ENCODE measurements around the gene ISCA1.

The ISCA1 gene

GRCh38 chr9:86272221-86272620 lies 10.1 kb downstream of the ISCA1 start:
- Histone ChIP-seq H3K36me3 (ENCODE audit: control insufficient read depth, insufficient read depth, low read length) (peaks cover 28% of the 10 kb centered on the region), H3K27ac (ENCODE audit: insufficient read depth, low read length, poor library complexity, severe bottlenecking) (no peak overlapping the region), H3K9me3 (ENCODE audit: control insufficient read depth, low read length) (no peaks in the 10 kb centered on the region), H3K4me3 (ENCODE audit: insufficient read depth, low read depth, low read length, poor library complexity, severe bottlenecking) (no peak overlapping the region), H3K4me1 (ENCODE audit: control insufficient read depth, insufficient read depth, low read length, poor library complexity, severe bottlenecking) (no peaks in the 10 kb centered on the region), H3K27me3 (replicated peaks; ENCODE audit: control insufficient read depth, insufficient read depth, low read length, poor library complexity, severe bottlenecking) (no peaks in the 10 kb centered on the region)
- no peak for DNase-seq

- Histone ChIP-seq H3K27me3 (replicated peaks; ENCODE audit: control insufficient read depth, insufficient read depth, low read length, poor library complexity, severe bottlenecking) (no peaks in the 10 kb centered on the region), H3K4me1 (ENCODE audit: control insufficient read depth, insufficient read depth, low read length, poor library complexity, severe bottlenecking) (no peaks in the 10 kb centered on the region), H3K27ac (ENCODE audit: insufficient read depth, low read length, poor library complexity, severe bottlenecking) (no peak overlapping the region), H3K4me3 (ENCODE audit: insufficient read depth, low read depth, low read length, poor library complexity, severe bottlenecking) (no peak overlapping the region), H3K9me3 (ENCODE audit: control insufficient read depth, low read length) (no peaks in the 10 kb centered on the region), H3K36me3 (ENCODE audit: control insufficient read depth, insufficient read depth, low read length) (peaks cover 8% of the 10 kb centered on the region)
- DNase-seq = no peak
These were observed 18.5 kb downstream of the ISCA1 start for GRCh38 chr9:86263876-86264275.

- Histone ChIP-seq H3K4me3 (ENCODE audit: insufficient read depth, low read depth, low read length, poor library complexity, severe bottlenecking) (no peak overlapping the region), H3K9me3 (ENCODE audit: control insufficient read depth, low read length) (no peaks in the 10 kb centered on the region), H3K27ac (ENCODE audit: insufficient read depth, low read length, poor library complexity, severe bottlenecking) (no peak overlapping the region), H3K36me3 (ENCODE audit: control insufficient read depth, insufficient read depth, low read length) (peaks cover 8% of the 10 kb centered on the region), H3K27me3 (replicated peaks; ENCODE audit: control insufficient read depth, insufficient read depth, low read length, poor library complexity, severe bottlenecking) (no peaks in the 10 kb centered on the region), H3K4me1 (ENCODE audit: control insufficient read depth, insufficient read depth, low read length, poor library complexity, severe bottlenecking) (no peaks in the 10 kb centered on the region)
- DNase-seq = no peak
These were observed 19.8 kb downstream of the ISCA1 start for GRCh38 chr9:86262492-86262891.

- no peak within 1 kb of the TSS for H3K27ac ChIP-seq (ENCODE audit: insufficient read depth, low read length, poor library complexity, severe bottlenecking)
- H3K9me3 ChIP-seq (ENCODE audit: control insufficient read depth, low read length) = no peaks in the 10 kb centered on the region
- H3K4me3 ChIP-seq (ENCODE audit: insufficient read depth, low read depth, low read length, poor library complexity, severe bottlenecking) = no peak within 1 kb of the TSS
- H3K4me1 ChIP-seq (ENCODE audit: control insufficient read depth, insufficient read depth, low read length, poor library complexity, severe bottlenecking) = no peaks in the 10 kb centered on the region
- H3K27me3 ChIP-seq (replicated peaks; ENCODE audit: control insufficient read depth, insufficient read depth, low read length, poor library complexity, severe bottlenecking) = no peaks in the 10 kb centered on the region
- DNase-seq = no peak
- H3K36me3 ChIP-seq (ENCODE audit: control insufficient read depth, insufficient read depth, low read length) = peaks cover 8% of the 10 kb centered on the region
These were observed 22.8 kb downstream of the ISCA1 start, which contains the start of gene C9orf153 for GRCh38 chr9:86259557-86259956. Gene C9orf153 (minus strand): TSS chr9:86259657. CDS start chr9:86229603, 30,054 bp downstream.

GRCh38 chr9:86257391-86257790 lies 24.9 kb downstream of the ISCA1 start:
- Histone ChIP-seq H3K4me3 (ENCODE audit: insufficient read depth, low read depth, low read length, poor library complexity, severe bottlenecking) (no peak overlapping the region), H3K9me3 (ENCODE audit: control insufficient read depth, low read length) (no peaks in the 10 kb centered on the region), H3K27ac (ENCODE audit: insufficient read depth, low read length, poor library complexity, severe bottlenecking) (no peak overlapping the region), H3K27me3 (replicated peaks; ENCODE audit: control insufficient read depth, insufficient read depth, low read length, poor library complexity, severe bottlenecking) (no peaks in the 10 kb centered on the region), H3K36me3 (ENCODE audit: control insufficient read depth, insufficient read depth, low read length) (no peaks in the 10 kb centered on the region), H3K4me1 (ENCODE audit: control insufficient read depth, insufficient read depth, low read length, poor library complexity, severe bottlenecking) (no peaks in the 10 kb centered on the region)
- DNase-seq = no peak

GRCh38 chr9:86256653-86257052 lies 25.7 kb downstream of the ISCA1 start:
- DNase-seq = no peak
- Histone ChIP-seq H3K9me3 (ENCODE audit: control insufficient read depth, low read length) (no peaks in the 10 kb centered on the region), H3K27me3 (replicated peaks; ENCODE audit: control insufficient read depth, insufficient read depth, low read length, poor library complexity, severe bottlenecking) (no peaks in the 10 kb centered on the region), H3K36me3 (ENCODE audit: control insufficient read depth, insufficient read depth, low read length) (no peaks in the 10 kb centered on the region), H3K27ac (ENCODE audit: insufficient read depth, low read length, poor library complexity, severe bottlenecking) (no peak overlapping the region), H3K4me1 (ENCODE audit: control insufficient read depth, insufficient read depth, low read length, poor library complexity, severe bottlenecking) (no peaks in the 10 kb centered on the region), H3K4me3 (ENCODE audit: insufficient read depth, low read depth, low read length, poor library complexity, severe bottlenecking) (no peak overlapping the region)

GRCh38 chr9:86253577-86253976 lies 28.8 kb downstream of the ISCA1 start:
- Histone ChIP-seq H3K27me3 (replicated peaks; ENCODE audit: control insufficient read depth, insufficient read depth, low read length, poor library complexity, severe bottlenecking) (no peaks in the 10 kb centered on the region), H3K9me3 (ENCODE audit: control insufficient read depth, low read length) (no peaks in the 10 kb centered on the region), H3K4me3 (ENCODE audit: insufficient read depth, low read depth, low read length, poor library complexity, severe bottlenecking) (no peak overlapping the region), H3K4me1 (ENCODE audit: control insufficient read depth, insufficient read depth, low read length, poor library complexity, severe bottlenecking) (no peaks in the 10 kb centered on the region), H3K27ac (ENCODE audit: insufficient read depth, low read length, poor library complexity, severe bottlenecking) (no peak overlapping the region), H3K36me3 (ENCODE audit: control insufficient read depth, insufficient read depth, low read length) (no peaks in the 10 kb centered on the region)
- DNase-seq = no peak

GRCh38 chr9:86252870-86253269 lies 29.5 kb downstream of the ISCA1 start:
- no peaks in the 10 kb centered on the region for H3K4me1 ChIP-seq (ENCODE audit: control insufficient read depth, insufficient read depth, low read length, poor library complexity, severe bottlenecking)
- H3K36me3 ChIP-seq (ENCODE audit: control insufficient read depth, insufficient read depth, low read length) = no peaks in the 10 kb centered on the region
- H3K9me3 ChIP-seq (ENCODE audit: control insufficient read depth, low read length) = no peaks in the 10 kb centered on the region
- no peaks in the 10 kb centered on the region for H3K27me3 ChIP-seq (replicated peaks; ENCODE audit: control insufficient read depth, insufficient read depth, low read length, poor library complexity, severe bottlenecking)
- H3K27ac ChIP-seq (ENCODE audit: insufficient read depth, low read length, poor library complexity, severe bottlenecking) = no peak overlapping the region
- no peak for DNase-seq
- no peak overlapping the region for H3K4me3 ChIP-seq (ENCODE audit: insufficient read depth, low read depth, low read length, poor library complexity, severe bottlenecking)

GRCh38 chr9:86250123-86250522 lies 32.2 kb downstream of the ISCA1 start:
- H3K36me3 ChIP-seq (ENCODE audit: control insufficient read depth, insufficient read depth, low read length) = no peaks in the 10 kb centered on the region
- DNase-seq = no peak
- no peaks in the 10 kb centered on the region for H3K9me3 ChIP-seq (ENCODE audit: control insufficient read depth, low read length)
- H3K27me3 ChIP-seq (replicated peaks; ENCODE audit: control insufficient read depth, insufficient read depth, low read length, poor library complexity, severe bottlenecking) = no peaks in the 10 kb centered on the region
- H3K4me1 ChIP-seq (ENCODE audit: control insufficient read depth, insufficient read depth, low read length, poor library complexity, severe bottlenecking) = no peaks in the 10 kb centered on the region
- no peak overlapping the region for H3K27ac ChIP-seq (ENCODE audit: insufficient read depth, low read length, poor library complexity, severe bottlenecking)
- no peak overlapping the region for H3K4me3 ChIP-seq (ENCODE audit: insufficient read depth, low read depth, low read length, poor library complexity, severe bottlenecking)

GRCh38 chr9:86248746-86249145 lies 33.6 kb downstream of the ISCA1 start:
- no peaks in the 10 kb centered on the region for H3K27me3 ChIP-seq (replicated peaks; ENCODE audit: control insufficient read depth, insufficient read depth, low read length, poor library complexity, severe bottlenecking)
- H3K4me1 ChIP-seq (ENCODE audit: control insufficient read depth, insufficient read depth, low read length, poor library complexity, severe bottlenecking) = no peaks in the 10 kb centered on the region
- no peak overlapping the region for H3K27ac ChIP-seq (ENCODE audit: insufficient read depth, low read length, poor library complexity, severe bottlenecking)
- H3K36me3 ChIP-seq (ENCODE audit: control insufficient read depth, insufficient read depth, low read length) = no peaks in the 10 kb centered on the region
- H3K9me3 ChIP-seq (ENCODE audit: control insufficient read depth, low read length) = no peaks in the 10 kb centered on the region
- no peak for DNase-seq
- H3K4me3 ChIP-seq (ENCODE audit: insufficient read depth, low read depth, low read length, poor library complexity, severe bottlenecking) = no peak overlapping the region

GRCh38 chr9:86246752-86247161 lies 35.6 kb downstream of the ISCA1 start:
- no peaks in the 10 kb centered on the region for H3K9me3 ChIP-seq (ENCODE audit: control insufficient read depth, low read length)
- no peaks in the 10 kb centered on the region for H3K36me3 ChIP-seq (ENCODE audit: control insufficient read depth, insufficient read depth, low read length)
- no peaks in the 10 kb centered on the region for H3K27me3 ChIP-seq (replicated peaks; ENCODE audit: control insufficient read depth, insufficient read depth, low read length, poor library complexity, severe bottlenecking)
- no peaks in the 10 kb centered on the region for H3K4me1 ChIP-seq (ENCODE audit: control insufficient read depth, insufficient read depth, low read length, poor library complexity, severe bottlenecking)
- H3K27ac ChIP-seq (ENCODE audit: insufficient read depth, low read length, poor library complexity, severe bottlenecking) = no peak overlapping the region
- DNase-seq = no peak
- no peak overlapping the region for H3K4me3 ChIP-seq (ENCODE audit: insufficient read depth, low read depth, low read length, poor library complexity, severe bottlenecking)
